IPS-20b (cell line): ENCODE data around the gene POU6F1.

ENCODE experiments used
- H3K27ac ChIP-seq: one replicate; pipeline ENCODE4 v1.5.1; 2013; ENCODE audit warnings: low read length
- H3K27me3 ChIP-seq: 2 replicates; pipeline ENCODE4 v1.6.1; 2013; ENCODE audit warnings: mild to moderate bottlenecking, low read length, inconsistent platforms; ENCODE audit not compliant: insufficient read depth
- H3K36me3 ChIP-seq: 2 replicates; pipeline ENCODE4 v1.6.1; 2013; ENCODE audit warnings: low read depth, mild to moderate bottlenecking, inconsistent platforms, low read length, moderate library complexity; ENCODE audit not compliant: insufficient read depth
- H3K4me1 ChIP-seq: 2 replicates; pipeline ENCODE4 v1.6.1; 2013; ENCODE audit warnings: mild to moderate bottlenecking, control low read depth, inconsistent platforms, low read length, moderate library complexity; ENCODE audit not compliant: insufficient read depth
- H3K4me3 ChIP-seq: 2 replicates; pipeline ENCODE4 v1.5.1; 2013; ENCODE audit warnings: mild to moderate bottlenecking, low read length, inconsistent platforms
- H3K9ac ChIP-seq: 2 replicates; pipeline ENCODE4 v1.6.1; 2013; ENCODE audit warnings: low read depth, mild to moderate bottlenecking, inconsistent platforms, low read length, moderate library complexity
- H3K9me3 ChIP-seq: 2 replicates; pipeline ENCODE4 v1.6.1; 2013; ENCODE audit warnings: mild to moderate bottlenecking, low read depth, low read length, inconsistent platforms; ENCODE audit not compliant: insufficient read depth

POU6F1 gene

DNA sequence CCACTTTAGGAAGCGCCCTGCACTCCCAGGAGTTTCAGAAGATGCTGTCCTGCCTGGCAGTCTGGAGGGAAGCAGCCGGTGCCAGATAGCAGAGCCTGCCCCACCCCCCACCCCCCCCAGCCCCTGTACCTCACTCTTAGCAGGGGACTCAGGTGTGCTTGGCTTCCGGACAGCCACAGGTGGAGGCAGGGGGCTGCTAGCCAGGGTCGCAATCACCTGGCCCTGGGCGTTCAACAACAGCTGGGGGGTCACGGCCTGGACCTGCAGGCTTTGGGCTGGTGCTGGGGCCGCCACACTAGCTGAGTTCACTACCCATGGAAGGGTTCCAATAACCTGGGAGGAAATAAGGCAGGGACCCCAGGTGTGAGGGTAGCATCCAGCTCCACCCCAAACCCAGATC lies 22.0 kb downstream of the POU6F1 start:
- Histone ChIP-seq H3K27me3 (no peaks in the 10 kb centered on the region), H3K4me3 (no peak overlapping the region), H3K4me1 (no peaks in the 10 kb centered on the region), H3K9me3 (no peaks in the 10 kb centered on the region), H3K27ac (no peak overlapping the region), H3K36me3 (no peaks in the 10 kb centered on the region), H3K9ac (no peak overlapping the region)

DNA sequence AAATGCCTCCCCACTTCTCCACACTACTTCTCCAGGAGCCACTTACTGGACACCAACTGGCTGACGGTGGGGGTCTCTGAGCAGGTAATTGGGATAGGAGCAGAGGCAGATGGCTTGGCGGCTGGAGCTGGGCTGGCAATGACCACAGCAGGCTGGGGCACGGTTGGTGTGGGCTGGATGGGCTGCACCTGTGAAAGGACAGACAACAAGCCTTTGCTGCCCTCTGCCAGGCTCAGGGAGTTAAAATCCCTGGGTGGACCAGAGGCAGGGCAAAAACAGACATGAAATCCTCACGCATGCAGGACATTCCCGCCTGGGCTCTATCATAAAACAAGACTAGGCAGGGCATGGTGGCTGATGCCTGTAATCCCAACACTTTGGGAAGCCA lies 25.6 kb downstream of the POU6F1 start:
- Histone ChIP-seq H3K4me1 (no peaks in the 10 kb centered on the region), H3K9me3 (no peaks in the 10 kb centered on the region), H3K36me3 (no peaks in the 10 kb centered on the region), H3K9ac (no peak overlapping the region), H3K4me3 (no peak overlapping the region), H3K27ac (no peak overlapping the region), H3K27me3 (no peaks in the 10 kb centered on the region)

DNA sequence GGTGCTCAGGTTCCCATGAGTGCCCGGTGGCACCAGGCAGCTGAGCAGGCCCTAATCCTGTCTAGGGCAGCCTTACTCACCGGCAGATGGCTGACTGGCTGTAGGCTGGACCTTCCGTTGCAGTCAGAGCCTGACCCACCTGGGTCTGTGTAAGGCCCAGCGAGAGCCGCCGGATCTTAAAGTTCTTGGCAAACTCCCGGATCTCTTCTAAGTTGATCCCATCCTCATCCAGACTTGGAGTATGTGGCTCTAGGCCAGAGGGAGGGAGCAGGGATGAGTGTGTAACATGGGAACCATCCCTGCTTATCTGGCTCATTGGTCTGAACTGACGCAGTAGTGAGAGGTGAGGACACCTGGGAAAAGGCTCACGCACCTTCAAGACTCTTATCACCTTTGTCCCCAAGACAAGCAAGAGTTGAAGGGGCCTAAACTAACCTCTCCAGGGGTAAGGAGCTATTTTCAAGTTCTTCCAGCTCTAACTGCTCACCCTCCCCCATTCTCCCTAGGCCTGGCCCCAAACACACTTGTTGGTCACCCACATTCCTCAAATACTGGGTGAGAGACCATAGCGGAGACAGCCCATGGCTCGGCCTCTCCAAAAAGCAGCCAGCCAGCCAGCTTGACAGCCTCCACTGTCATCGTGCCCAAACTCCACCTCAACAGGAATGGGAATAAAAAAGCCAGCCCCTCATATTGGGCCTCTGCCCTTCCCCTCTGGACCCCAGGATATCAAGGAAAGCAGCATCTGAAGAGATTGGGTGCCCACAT lies 26.2 kb downstream of the POU6F1 start:
- no peaks in the 10 kb centered on the region for H3K4me1 ChIP-seq
- no peaks in the 10 kb centered on the region for H3K36me3 ChIP-seq
- H3K9me3 ChIP-seq: no peaks in the 10 kb centered on the region
- H3K27ac ChIP-seq: no peak overlapping the region
- no peak overlapping the region for H3K9ac ChIP-seq
- H3K27me3 ChIP-seq: no peaks in the 10 kb centered on the region
- no peak overlapping the region for H3K4me3 ChIP-seq

DNA sequence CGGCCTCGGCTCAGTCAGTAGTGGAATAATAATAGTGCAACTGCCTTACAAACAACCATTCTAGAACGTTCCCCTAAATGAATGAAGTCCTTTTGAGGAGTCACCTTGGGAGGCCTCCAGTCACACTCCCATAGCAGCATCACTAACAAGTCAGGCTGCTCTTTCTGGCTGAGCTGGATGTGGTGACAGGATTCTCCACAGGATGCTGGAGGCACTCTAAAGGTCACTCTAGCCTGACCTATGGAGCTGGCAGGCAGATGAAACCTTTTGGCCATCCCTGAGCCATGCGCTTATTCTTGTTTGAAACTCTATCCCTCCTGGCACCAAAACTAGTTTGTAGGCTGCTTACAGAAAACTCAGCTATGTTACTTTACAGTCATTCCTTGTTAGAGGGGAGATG lies 27.0 kb downstream of the POU6F1 start:
- no peak overlapping the region for H3K27ac ChIP-seq
- no peaks in the 10 kb centered on the region for H3K27me3 ChIP-seq
- no peaks in the 10 kb centered on the region for H3K9me3 ChIP-seq
- no peak overlapping the region for H3K4me3 ChIP-seq
- H3K36me3 ChIP-seq: no peaks in the 10 kb centered on the region
- no peaks in the 10 kb centered on the region for H3K4me1 ChIP-seq
- no peak overlapping the region for H3K9ac ChIP-seq

DNA sequence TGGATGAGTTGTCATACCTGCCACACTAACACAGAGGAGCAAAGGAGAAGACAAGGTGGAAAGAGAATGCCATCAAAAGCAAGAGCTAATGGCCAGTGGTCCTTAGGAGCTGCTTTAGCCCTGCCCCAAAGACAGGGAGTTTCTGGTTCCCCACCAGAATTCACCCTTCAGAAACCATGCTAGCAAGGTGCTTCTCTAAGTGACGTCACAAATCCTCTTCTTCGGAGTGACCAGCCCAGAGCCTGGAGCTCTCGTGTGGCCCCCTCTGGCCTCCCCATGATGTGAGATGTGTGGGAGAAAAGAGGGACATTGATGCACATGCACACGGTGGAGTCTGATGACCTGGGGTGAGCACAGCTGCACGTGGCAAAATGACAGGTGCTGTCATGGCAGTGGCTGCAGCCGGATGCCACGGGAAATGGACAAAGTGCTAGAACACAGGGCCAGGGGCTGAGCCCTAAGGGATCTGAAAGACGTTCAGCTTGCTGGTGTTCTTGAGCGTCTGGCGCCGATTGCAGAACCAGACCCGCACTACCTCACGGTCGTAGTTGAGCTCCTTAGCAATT lies 28.0 kb downstream of the POU6F1 start:
- Histone ChIP-seq H3K9ac (no peak overlapping the region), H3K36me3 (no peaks in the 10 kb centered on the region), H3K9me3 (no peaks in the 10 kb centered on the region), H3K27me3 (no peaks in the 10 kb centered on the region), H3K4me3 (no peak overlapping the region), H3K4me1 (no peaks in the 10 kb centered on the region), H3K27ac (no peak overlapping the region)

DNA sequence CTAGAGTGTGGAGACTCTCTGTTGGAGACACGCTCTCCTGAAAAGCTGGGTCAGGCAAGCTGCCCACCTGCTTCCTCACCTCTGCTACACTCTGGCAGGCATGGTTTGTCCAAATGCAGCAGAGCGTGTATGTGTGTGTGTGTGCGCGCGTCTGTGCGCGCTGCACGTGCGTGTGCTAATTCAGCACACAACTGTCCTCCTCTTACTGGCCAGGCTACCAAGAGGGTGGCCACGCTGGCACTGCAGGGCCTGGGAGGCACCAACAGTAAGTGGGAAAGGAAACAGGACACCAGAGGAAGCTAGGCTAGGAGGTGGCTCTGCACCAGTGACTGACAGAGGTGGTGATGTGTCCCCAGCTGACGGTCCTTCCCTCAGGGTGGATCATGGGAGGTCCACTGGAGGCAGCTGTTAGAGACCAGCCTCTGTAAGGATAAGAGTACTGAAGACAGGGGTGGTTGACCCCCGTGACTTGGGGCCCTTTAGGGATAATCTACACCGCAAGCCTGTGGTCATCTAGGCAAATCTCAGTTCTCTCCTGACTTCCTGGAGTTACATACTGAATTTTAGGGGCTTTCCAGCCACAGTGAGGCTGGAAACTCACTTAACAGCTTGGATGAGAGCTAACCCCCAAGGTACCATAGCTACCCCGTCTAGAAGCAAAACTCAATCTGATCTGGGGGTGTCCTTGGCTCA lies 29.4 kb downstream of the POU6F1 start:
- Histone ChIP-seq H3K4me3 (no peak overlapping the region), H3K4me1 (no peaks in the 10 kb centered on the region), H3K27me3 (no peaks in the 10 kb centered on the region), H3K9ac (no peak overlapping the region), H3K9me3 (no peaks in the 10 kb centered on the region), H3K27ac (no peak overlapping the region), H3K36me3 (no peaks in the 10 kb centered on the region)

DNA sequence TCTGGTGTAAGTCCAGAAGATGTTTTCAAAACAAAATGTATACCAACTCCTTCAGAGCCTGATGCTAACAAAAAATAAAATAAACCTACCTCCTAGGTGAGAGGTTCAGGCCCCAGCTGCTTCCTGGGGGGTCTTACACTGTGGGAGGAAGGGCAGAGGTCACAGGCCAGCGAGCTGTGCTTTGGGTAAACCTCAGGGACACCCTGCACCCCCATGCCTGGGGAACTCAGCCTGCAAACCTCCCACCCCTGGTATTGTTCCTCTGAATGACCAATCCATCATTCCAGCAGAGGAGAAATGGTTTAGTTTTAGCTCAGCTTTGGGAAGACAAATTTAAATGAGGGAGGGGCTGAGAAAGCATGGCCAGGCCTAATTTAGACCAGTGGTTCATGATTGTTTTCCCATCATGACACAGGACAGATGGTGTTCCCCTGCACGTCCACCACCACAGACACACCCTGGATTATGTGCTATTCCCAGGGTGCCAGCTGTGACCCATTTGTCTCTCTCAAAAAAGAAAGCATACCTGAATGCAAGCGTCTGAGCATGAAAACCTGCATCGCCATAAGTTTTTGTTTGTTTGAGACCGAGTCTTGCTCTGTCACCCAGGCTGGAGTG lies 30.4 kb downstream of the POU6F1 start:
- H3K27me3 ChIP-seq: no peaks in the 10 kb centered on the region
- no peak overlapping the region for H3K4me3 ChIP-seq
- H3K36me3 ChIP-seq: no peaks in the 10 kb centered on the region
- H3K4me1 ChIP-seq: no peaks in the 10 kb centered on the region
- no peak overlapping the region for H3K9ac ChIP-seq
- H3K27ac ChIP-seq: no peak overlapping the region
- H3K9me3 ChIP-seq: no peaks in the 10 kb centered on the region

DNA sequence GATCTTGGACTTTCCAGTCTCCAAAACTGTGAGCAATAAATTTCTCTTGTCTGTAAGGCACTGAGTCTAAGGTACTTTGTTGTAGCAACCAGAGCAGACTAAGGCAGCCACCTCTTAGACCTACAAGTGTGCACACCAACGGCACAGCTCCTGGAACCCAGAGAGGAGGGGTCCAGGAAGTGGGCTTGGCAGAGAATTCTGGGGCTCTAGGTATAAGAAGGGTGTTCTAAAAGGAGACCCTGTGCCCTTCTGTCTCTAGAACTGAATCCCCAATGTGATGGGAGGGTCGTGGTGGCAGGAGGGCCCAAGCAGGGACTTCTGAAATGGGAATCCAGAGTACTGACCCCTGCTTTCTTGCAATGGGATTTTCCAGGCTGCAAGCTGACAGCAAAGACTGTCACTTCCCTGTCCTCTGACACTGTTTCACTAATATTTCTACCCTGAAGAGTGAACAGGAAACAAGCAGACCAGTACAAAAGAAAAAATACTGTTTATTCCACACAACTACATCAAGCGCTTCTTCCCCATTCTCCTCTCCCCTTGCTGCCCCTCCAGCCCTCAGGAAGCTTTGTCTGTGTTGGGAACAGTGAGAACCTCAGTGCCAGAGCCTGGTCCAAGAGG lies 31.3 kb downstream of the POU6F1 start:
- no peaks in the 10 kb centered on the region for H3K4me1 ChIP-seq
- no peaks in the 10 kb centered on the region for H3K9me3 ChIP-seq
- no peak overlapping the region for H3K9ac ChIP-seq
- no peak overlapping the region for H3K4me3 ChIP-seq
- no peak overlapping the region for H3K27ac ChIP-seq
- no peaks in the 10 kb centered on the region for H3K36me3 ChIP-seq
- H3K27me3 ChIP-seq: no peaks in the 10 kb centered on the region

DNA sequence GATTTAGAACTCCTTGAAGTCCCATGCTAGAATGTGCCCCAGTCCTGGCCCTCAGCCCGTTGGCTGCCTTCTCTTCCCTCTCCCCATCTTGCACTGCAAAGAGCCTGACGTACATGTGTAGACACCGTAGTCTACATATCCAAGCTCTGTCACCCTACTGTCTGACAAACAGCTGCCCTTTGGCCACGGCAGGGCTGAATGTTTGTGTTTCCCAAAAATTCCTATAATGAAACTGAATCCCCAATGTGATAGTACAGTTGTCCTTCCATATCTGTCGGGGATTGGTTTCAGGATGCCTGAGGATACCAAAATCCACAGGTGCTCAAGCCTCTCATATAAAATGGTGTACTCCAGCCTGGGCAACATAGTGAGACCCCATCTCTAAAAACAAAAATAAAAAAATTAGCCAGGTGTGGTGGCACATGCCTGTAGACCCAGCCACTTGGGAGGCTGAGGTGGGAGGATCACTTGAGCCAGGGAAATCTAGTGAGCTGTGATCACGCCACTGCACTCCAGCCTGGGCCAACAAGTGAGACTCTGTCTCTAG lies 32.6 kb downstream of the POU6F1 start:
- H3K27ac ChIP-seq: no peak overlapping the region
- no peaks in the 10 kb centered on the region for H3K9me3 ChIP-seq
- H3K4me3 ChIP-seq: no peak overlapping the region
- H3K4me1 ChIP-seq: no peaks in the 10 kb centered on the region
- no peaks in the 10 kb centered on the region for H3K36me3 ChIP-seq
- H3K9ac ChIP-seq: no peak overlapping the region
- no peaks in the 10 kb centered on the region for H3K27me3 ChIP-seq

DNA sequence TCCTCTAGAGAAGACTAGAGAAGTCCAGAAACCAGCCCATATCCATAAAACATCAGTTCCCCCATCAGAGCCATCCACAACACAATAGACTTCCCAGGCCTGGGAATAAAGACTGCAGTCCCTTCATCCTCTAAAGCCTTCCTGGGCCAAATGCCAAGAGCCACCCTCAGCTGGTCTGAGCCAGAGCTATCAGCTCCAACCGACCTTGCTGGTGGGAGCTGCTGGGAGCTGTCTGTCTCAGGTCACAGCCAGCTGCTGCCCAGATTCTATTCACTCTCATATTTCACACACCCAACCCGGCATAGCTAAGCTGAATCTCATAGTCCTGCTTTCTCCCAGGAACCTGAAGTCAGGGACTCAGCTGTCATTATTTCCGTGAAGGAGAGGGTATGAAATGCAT lies 34.0 kb downstream of the POU6F1 start:
- Histone ChIP-seq H3K4me3 (no peak overlapping the region), H3K9ac (no peak overlapping the region), H3K36me3 (no peaks in the 10 kb centered on the region), H3K27ac (no peak overlapping the region), H3K9me3 (no peaks in the 10 kb centered on the region), H3K4me1 (no peaks in the 10 kb centered on the region), H3K27me3 (no peaks in the 10 kb centered on the region)

DNA sequence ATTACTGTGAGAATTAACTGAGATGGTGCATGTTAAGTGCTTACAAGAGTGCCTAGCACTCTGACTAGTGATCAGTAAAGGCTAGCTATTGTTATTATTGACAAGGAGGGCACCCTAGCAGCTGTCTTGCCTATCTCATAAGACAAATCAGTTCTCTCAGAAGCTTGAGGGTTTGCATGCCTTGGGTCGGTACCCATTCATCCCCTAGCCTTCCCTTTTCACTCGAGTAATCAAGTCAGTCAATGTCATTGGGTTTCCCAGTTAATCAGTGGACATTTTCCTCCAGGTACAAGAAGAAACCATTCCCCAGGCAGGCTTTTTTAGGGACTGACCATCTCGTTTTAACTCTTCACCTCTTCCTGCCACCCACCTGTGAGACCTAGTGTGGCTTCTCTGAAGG lies 34.5 kb downstream of the POU6F1 start:
- Histone ChIP-seq H3K27ac (no peak overlapping the region), H3K4me1 (no peaks in the 10 kb centered on the region), H3K9me3 (no peaks in the 10 kb centered on the region), H3K36me3 (no peaks in the 10 kb centered on the region), H3K27me3 (no peaks in the 10 kb centered on the region), H3K4me3 (no peak overlapping the region), H3K9ac (no peak overlapping the region)
